ENCODE results near the gene PRKG1.

PRKG1 gene

GRCh38 chr10:51462076-51462779 lies 387.9 kb downstream of the PRKG1 start:
- no peak for DNase-seq

- DNase-seq = no peak
Measured at GRCh38 chr10:51468424-51468823, 394.1 kb downstream of the PRKG1 start.

GRCh38 chr10:51469686-51470085 lies 395.4 kb downstream of the PRKG1 start:
- DNase-seq = no peak

- DNase-seq = no peak
Measured at GRCh38 chr10:51471271-51471670, 397.0 kb downstream of the PRKG1 start.

GRCh38 chr10:51472154-51472553 lies 397.9 kb downstream of the PRKG1 start:
- no peak for DNase-seq

GRCh38 chr10:51479711-51480110 lies 405.4 kb downstream of the PRKG1 start:
- DNase-seq = no peak

GRCh38 chr10:51485668-51486067 lies 411.4 kb downstream of the PRKG1 start:
- DNase-seq = no peak

GRCh38 chr10:51487576-51487975 lies 413.3 kb downstream of the PRKG1 start:
- no peak for DNase-seq

GRCh38 chr10:51488766-51489408 lies 414.6 kb downstream of the PRKG1 start:
- no peak for DNase-seq

GRCh38 chr10:51498424-51498823 lies 424.1 kb downstream of the PRKG1 start:
- no peak for DNase-seq

GRCh38 chr10:51501396-51501795 lies 427.1 kb downstream of the PRKG1 start:
- DNase-seq = no peak

- no peak for DNase-seq
Measured at GRCh38 chr10:51502124-51502523, 427.8 kb downstream of the PRKG1 start.

GRCh38 chr10:51503378-51503777 lies 429.1 kb downstream of the PRKG1 start:
- DNase-seq = no peak

- DNase-seq = no peak
Measured at GRCh38 chr10:51507476-51507875, 433.2 kb downstream of the PRKG1 start.

GRCh38 chr10:51508156-51508555 lies 433.9 kb downstream of the PRKG1 start:
- DNase-seq = no peak

- DNase-seq = no peak
Measured at GRCh38 chr10:51510231-51510630, 435.9 kb downstream of the PRKG1 start.

- DNase-seq = no peak
Measured at GRCh38 chr10:51521605-51522004, 447.3 kb downstream of the PRKG1 start.

- DNase-seq = no peak
Measured at GRCh38 chr10:51522858-51523257, 448.6 kb downstream of the PRKG1 start.

GRCh38 chr10:51523440-51523839 lies 449.2 kb downstream of the PRKG1 start:
- DNase-seq = no peak

- no peak for DNase-seq
Measured at GRCh38 chr10:51524041-51524440, 449.8 kb downstream of the PRKG1 start.

- DNase-seq = no peak
Measured at GRCh38 chr10:51527522-51528219, 453.4 kb downstream of the PRKG1 start.

GRCh38 chr10:51528527-51528926 lies 454.2 kb downstream of the PRKG1 start:
- DNase-seq = no peak

- DNase-seq = no peak
Measured at GRCh38 chr10:51530541-51530940, 456.3 kb downstream of the PRKG1 start.

- DNase-seq = no peak
Measured at GRCh38 chr10:51532044-51532443, 457.8 kb downstream of the PRKG1 start.
